ENCODE measurements around the gene TCAF1.

TCAF1 gene, protein sequence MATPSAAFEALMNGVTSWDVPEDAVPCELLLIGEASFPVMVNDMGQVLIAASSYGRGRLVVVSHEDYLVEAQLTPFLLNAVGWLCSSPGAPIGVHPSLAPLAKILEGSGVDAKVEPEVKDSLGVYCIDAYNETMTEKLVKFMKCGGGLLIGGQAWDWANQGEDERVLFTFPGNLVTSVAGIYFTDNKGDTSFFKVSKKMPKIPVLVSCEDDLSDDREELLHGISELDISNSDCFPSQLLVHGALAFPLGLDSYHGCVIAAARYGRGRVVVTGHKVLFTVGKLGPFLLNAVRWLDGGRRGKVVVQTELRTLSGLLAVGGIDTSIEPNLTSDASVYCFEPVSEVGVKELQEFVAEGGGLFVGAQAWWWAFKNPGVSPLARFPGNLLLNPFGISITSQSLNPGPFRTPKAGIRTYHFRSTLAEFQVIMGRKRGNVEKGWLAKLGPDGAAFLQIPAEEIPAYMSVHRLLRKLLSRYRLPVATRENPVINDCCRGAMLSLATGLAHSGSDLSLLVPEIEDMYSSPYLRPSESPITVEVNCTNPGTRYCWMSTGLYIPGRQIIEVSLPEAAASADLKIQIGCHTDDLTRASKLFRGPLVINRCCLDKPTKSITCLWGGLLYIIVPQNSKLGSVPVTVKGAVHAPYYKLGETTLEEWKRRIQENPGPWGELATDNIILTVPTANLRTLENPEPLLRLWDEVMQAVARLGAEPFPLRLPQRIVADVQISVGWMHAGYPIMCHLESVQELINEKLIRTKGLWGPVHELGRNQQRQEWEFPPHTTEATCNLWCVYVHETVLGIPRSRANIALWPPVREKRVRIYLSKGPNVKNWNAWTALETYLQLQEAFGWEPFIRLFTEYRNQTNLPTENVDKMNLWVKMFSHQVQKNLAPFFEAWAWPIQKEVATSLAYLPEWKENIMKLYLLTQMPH

DNA sequence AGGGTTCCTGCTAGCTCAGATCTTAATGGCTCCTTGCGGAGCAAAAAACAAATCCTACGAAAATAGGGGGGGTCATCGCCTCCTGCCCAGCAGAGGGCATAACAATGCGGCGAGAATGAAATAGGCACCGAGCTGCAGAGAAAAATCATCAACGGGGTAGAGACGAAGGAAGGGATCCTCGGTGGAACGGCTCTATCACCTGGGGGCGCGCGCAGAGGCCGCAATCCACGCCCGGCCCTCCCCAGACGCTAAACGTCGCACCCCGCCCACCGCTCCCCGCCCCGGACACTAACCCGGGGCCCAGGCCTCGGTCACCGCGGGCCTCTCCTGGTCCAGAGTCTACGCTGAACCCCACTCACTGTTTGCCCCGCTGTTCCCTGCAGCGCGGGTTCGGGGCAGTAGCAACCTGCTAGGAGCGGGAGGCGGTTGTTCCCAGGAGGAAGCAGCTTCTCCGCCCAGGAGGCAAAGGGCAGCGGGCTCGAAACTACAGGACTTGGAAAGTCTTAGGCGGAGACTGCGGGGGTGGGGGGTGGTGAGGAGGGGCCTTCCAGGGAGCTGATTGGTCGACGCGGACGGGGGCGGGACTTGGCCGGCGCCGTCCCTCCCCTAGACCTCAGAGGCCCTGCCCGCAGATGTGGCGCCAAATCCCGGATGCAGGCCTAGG lies at the start of gene TCAF1:
Gene TCAF1, minus strand, starts transcription at position 509 of the 664 bp plus-strand sequence. CDS start 25,568 bp downstream, outside the sequence.
- peak; percentile 76 to 87 for DNase-seq (ENCODE audit: low read depth in 2 of 2)

DNA sequence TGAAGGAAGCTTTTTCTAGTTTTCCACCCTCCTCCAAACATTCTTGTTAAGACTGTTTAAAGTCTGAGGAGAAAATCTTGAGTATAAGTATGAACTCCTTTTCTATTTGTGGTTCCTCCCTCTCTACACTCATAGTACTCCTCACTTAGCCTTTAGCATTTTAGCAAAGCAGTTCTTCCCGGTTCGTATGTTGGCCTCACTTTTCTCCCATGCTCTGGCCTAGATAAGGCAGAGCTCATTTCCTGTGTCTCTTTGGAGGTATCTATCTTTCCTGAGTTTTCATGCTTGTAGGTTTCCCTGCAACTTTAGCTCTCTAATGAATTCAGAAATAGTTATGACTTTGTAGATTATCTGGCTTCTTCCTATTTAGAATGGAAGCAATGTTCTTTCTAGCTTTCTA lies 46.8 kb upstream of the TCAF1 start:
- no peak for DNase-seq (ENCODE audit: low read depth in 2 of 2)

DNA sequence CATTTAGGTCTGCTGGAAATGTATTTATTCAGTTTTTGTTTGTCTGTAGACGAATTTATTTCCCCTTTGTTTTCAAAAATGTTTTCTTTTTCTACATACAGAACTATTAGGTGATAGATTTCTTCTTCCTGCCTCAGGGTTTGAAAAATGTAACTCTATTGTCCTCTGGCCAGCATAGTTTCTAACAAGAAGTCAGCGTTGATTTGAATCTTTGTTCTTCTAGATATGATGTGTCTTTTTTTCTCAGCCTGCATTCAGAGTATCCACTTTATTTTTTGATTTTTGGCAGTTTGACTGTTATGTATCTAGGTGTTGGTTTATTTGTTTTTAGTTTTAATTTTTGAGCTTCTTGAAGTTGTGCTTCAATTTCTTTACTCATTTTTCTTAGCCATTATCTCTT lies 45.1 kb upstream of the TCAF1 start:
- DNase-seq (ENCODE audit: low read depth in 2 of 2): no peak

DNA sequence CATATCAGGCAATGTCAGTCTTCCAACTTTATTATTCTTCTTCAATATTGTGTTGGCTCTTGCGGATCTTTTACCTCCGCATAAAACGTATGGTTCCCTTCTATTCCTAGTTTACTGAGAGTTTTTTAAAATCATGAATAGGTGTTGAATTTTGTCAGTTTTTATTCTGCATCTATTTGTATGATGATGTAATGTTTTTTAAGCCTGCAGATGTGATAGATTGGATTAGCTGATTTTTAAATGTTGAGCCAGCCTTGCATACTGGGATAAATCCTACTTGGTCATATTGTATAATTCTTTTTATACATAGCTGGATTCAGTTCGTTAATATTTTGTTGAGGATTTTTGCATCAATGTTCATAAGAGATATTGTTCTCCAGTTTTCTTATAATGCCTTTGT lies 43.4 kb upstream of the TCAF1 start:
- no peak for DNase-seq (ENCODE audit: low read depth in 2 of 2)

DNA sequence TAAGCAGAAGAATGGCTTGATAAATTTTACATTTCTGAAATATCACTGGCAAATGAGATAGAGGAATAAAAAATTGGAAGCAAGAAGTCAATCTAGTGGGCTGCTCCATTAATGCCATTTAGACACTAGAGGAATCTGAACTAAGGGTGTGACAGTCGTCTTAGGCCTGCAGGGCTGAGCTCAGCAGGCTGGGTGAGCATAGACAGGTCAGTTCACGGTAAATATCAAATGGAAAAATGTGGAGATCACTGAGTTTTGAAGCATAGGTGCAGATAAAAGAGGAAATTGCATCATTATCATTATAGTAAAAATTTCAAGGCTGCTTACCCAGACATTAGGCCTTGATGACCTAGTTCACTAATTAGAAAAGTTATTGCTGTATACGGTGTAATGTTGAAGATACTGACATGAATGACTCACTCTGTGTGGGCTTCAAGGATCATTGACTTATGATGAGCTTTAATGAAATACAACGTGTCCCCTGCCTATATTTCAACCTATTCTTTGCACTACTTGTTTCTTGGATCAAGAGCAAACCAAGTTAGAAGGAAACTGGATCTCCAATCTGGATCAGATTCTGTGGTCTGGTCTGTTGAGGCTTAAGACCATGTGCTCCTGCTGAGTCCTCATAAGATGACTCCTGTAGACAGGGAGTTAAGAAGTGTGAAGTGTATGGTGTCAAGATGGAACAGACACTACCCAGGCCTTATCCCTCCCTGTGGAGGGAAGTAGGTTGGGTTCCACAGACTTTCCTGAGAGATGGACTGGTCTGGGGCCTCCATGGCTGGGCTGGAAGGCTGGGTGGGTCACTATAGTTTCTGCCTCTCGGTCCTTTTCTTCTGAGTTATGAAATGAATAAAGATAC lies 36.6 kb upstream of the TCAF1 start:
- DNase-seq (ENCODE audit: low read depth in 2 of 2): no peak

DNA sequence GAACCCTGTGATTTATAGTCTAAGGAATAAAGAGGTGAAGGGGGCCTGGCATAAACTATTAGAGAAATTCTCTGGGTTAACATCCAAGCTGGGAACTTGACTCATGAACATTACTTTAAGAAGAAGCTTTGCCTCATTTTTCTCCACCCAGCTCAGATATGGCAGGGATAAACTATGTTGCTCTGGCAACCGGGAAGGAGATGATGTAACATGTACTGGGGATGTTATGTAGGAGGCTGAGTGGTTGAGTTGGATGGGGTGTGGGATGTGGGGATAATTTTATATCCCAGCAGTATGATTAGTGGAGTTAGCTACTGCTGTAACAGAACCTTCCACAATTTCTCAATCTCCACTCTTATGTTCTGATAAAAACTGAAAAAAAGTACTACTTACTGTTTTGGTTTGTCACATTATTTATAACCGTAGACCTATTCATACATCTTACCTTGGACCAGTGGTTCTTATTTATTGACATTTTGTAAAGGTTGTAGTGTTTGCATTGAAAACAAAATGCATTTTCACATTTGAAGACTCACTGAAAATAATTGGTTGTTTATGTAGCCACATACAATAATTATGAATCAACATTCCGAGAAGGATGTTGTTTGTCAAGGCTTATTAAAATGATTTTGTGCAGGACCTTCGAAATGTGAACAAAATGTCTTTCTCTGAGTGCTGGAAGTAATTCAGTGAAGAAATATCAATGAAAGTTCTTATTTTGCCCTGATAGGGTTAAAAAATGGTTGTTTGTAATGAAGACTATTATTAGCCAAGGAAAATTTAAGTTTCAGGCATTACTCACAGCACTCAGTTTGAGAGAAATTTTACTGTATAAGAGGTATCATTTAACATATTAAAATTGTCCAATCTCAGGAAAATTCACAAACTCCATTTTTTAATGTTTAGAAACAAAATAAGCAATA lies 34.4 kb upstream of the TCAF1 start:
- no peak for DNase-seq (ENCODE audit: low read depth in 2 of 2)

DNA sequence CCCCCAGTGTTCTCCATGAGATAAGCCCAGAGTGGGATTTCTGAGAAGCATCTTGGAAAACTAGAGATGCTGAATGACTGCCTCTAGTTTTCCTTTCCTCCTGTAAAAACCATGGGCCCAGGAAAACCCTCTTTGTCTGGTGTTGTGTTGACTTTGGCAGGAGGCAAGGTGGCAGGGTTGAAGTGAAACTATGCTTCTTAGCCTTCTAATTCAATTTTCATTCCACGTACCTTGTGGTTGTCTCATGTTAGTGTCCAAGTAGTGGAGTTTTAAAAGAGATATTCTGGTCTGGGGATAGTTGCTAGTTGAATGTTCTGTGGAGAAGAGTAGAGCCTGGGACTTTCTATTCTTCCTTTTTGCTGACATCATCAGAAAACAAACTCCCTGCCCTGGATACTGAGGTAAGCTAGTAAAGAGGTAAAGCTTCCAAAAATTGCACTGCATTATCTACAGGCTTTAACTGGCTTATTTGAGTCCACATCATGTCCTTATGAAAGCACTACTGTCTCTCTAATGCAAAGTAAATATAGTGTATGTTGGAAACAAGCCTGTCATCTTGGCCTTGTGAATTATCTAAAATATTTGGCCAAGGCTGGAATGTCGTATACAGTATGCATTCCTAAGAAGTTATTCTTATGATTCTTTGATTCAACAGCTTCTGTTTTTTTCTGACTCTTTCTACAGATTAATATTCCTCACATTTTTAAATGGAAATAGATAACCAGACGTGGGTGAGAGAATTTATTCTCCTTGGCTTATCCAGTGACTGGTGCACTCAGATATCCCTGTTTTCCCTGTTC lies 32.8 kb upstream of the TCAF1 start, which contains the start of gene OR2F2:
Gene OR2F2, plus strand, starts transcription at position 708 of the 800 bp plus-strand sequence. Its CDS starts 0 bp downstream, at position 708.
- DNase-seq (ENCODE audit: low read depth in 2 of 2): no peak

DNA sequence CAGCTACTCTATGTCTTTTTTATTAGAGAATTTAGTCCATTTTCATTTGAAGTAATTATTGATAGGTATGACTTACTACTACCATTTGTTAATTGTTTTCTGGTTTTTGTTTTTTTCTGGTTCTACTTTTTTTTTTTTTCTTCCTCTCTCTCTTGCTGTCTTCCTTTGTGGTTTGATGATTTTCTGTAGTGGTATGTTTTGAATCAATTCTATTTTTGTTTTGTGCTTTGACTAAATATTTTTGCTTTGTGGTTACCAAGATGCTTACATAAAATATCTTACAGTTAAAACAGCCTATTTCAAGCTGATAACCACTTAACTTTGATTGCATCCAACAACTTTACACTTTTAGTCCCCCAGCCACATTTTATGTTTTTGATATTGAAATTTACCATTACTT lies 29.8 kb upstream of the TCAF1 start:
- no peak for DNase-seq (ENCODE audit: low read depth in 2 of 2)

DNA sequence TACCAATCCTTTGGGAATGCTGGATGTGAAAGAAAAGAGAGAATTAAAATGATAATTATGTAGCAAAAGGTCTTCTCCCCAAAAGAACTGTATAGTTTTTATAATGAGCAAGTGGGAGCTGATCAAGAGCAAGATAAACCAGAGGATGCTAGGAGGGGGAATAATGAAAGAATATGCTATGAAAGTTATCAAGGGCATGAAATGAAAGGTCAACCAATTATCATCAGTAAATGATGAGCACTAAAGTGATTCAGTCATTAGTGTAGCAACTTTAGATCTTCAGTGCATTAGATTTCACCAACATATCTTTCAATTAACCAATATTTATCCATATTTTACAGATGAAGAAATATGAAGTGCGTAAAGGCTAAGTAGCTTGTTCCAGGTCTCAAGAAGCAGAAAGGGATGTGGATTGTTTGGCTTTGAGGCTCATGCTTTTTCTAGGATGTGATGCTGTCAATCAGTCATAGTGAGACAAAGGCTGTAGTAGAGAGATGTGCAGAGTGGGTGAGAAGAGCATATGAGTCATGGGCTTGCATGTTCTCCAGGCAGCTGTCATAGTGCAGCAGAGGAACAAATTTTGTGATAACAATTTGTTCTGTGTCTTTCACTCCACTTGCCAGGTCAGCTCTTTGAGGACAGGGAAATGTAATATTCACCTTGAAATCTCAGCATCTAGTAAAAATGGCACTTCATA lies 27.4 kb upstream of the TCAF1 start:
- no peak for DNase-seq (ENCODE audit: low read depth in 2 of 2)

DNA sequence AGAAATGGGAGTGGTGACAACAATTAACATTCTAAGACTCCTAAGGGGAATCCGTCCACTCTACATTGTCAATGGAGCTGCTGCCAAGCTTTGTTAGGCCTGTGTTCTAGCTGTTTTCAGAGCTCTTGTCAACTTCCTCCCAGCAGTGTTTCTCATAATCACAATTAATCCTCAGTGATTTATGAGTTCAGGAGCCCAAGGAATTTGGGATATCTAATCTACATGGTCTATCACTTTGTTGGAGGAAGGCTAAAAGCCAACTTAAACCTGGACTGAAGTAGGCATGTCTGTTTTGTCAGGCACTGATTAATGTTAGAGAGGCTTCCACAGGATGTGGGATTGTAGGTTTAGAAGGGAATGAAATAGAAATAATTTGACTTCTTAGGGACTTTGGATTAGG lies 22.9 kb upstream of the TCAF1 start:
- no peak for DNase-seq (ENCODE audit: low read depth in 2 of 2)

DNA sequence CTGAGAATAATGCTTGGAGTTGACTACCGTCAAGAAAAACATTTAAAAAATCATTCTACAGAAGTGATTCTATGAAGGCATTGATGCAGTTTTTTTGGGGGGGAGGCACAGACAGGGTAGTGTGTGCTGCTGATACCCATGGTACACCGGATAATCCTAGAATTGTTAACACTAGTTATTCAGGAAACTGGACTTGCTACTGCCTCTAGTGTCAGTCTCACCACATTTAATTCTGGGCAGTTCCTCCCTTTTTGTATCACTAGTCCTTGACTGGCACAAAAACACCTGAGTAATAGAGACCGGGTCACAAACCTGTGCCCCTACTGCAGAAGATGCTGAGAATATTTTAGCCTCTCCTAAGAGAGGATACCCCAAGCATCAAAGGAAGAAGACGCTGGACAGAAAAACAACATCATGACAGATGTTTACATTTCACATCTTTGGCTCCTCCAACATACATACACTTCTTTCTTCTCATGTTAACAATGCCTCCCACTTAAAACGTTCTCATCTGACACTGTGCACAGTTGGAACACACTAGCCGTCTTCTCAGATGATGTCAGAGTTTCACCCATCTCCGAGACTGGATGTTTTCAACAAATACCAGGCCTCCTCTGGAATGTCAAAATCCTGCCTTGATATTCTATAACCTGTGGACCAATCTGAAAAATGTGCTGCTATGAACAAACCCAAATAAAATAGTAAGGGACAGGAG lies 13.1 kb upstream of the TCAF1 start:
- no peak for DNase-seq (ENCODE audit: low read depth in 2 of 2)

DNA sequence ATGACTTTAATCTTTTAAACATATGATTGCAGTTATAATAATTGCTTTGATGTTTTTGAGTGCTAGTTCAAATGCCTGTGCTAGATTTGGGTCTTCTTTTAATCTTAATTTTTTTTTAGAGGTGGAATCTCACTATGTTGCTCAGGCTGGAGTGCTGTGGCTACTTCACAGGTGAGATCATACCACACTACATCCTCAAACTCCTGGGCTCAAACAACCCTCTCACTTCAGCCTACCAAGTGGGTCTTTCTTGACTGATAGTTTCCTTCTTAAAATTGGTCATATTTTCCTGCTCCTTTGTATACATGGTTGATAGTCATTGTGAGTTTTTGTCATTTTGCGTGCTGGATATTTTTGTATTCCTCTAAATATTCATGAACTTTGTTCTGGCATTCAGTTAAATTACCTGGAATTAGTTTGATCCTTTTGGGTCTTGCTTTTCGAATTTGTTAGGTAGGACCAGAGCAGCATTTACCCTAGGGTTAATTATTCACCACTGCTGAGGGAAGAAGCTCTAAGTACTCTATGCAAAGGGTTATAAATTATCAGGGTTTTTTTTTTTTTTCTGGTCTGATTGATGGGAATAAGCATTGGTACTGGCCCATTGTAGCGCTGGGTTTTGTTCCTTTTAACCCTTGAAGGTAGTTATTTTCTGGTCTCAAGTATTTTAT lies 12.1 kb upstream of the TCAF1 start:
- no peak for DNase-seq (ENCODE audit: low read depth in 2 of 2)

DNA sequence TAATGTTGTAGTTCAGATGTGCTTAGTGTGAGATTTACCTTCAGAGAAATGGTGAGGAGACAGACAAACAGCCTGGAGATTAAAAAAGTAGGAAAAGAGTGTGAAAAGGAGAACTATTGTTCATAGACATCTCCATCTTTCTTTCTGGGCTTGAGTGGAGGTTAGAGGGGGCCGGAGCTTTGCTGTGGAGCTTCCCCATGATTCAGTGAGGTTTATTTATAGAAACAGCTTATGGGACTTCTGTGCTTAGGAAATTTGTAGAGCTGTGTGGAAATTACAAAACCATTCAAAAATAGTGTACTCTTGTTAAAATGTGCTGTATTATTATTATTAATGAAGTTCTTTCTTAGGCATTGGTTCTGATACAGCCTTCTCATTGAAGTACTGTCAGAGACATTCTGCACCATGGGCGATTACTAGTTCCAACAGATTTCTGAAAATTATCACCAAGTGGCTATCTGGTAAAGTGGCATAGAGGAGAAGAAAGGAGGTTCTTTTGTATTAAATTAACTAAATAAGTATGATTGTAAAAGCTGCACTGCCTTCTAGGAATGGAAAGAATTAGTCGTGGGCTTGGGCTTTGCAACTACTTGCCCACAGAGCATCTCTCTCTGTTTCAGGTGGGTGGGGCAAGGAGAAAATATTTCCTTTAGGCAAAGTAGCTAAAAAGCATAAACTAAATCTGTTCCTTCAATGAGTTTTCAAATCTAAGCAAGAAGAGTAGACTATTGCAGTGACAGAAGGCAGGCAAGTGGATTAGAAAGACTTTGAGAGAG lies 8.7 kb upstream of the TCAF1 start:
- no peak for DNase-seq (ENCODE audit: low read depth in 2 of 2)

DNA sequence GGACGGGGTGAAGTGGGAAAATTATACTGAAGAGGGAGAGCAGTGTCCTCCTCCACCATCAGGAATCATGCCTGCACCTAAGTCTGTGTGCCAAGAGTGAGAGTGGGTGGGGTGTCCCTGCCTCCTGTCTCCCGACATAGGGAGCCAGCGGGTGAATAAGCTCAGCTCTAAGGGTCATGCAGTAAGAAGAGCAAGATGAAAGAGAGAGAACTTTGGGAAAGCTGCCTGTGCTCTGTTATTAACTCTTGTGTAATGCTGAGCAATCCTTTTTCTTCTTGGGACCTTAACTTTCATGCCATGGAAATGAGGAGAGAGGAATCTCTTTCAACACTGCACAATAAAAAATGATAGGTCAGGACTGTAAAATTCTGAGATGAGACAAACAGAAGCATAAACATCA lies 7.9 kb upstream of the TCAF1 start:
- no peak for DNase-seq (ENCODE audit: low read depth in 2 of 2)

DNA sequence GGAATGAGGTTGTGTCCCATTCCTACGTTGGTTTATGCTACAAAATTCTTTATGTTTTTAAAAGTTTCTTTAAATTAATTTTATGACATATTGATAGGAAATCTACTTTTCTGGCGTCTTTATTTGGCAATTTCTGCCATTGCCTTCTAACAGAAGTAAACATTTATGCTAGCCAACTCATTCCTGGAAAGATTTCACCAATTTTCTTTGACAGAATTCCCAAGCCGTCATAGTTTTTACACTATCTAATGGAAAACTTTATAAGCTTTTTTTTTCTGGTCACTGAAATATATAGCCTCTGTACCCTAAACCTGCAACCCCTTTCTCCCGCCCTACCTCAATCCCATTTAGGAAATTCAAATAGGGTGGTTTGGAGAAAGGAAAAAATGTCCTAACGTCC lies 6.1 kb upstream of the TCAF1 start:
- DNase-seq (ENCODE audit: low read depth in 2 of 2): no peak

DNA sequence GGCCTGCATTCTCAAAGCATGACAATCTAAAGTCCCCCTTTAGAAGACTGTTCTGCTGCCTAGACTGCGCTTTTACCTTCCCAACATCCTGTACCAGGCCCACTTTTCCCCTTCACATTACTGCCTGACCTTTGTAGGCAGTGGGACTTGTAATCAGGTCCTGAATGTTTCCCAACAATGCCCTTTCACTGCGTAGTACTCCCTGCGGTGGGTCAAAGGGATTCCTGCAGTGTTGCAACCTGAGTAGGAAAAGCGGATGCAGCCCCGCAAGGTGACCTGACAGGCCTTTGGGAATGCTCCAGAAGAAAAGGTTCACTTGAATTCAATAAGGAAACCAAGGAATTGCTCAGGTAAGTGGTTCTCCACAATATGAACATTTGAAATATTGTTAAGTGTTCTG lies 4.9 kb upstream of the TCAF1 start:
- no peak for DNase-seq (ENCODE audit: low read depth in 2 of 2)

DNA sequence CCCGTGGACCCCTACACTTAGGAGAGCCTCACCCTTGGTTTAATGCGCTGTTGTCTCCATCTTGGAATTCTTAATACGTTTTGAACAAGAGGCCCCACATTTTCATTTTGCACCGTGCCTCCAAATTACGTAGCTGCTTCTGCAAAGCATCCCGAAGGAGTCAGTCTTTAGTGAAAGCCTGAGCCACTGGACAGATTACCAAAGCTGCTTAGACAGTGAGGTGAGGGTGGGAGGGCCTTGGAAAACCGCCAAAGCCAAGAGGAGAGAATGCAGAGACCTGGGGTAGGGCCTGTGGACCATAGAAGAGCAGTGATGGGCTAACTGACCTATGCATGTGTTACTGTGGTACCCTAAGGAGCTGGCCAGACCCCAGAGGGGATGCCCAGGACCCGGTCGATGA lies 4.2 kb upstream of the TCAF1 start:
- DNase-seq (ENCODE audit: low read depth in 2 of 2): no peak

Measured in stimulated activated CD8-positive, alpha-beta memory T cell treated with anti-CD3 and anti-CD28 coated beads, Interleukin-7, amount 100 ng/mL, for 4 hours (primary cell).